SK-N-SH (cell line): ENCODE results near the gene DCUN1D3.

Experiments used
- POLR2AphosphoS5 ChIP-seq: IDR thresholded peaks from 2 replicates; pipeline ENCODE4 v1.6.1; 2012; ENCODE audit warnings: low read depth, low read length
- SIN3A ChIP-seq: IDR thresholded peaks from 2 replicates; pipeline ENCODE4 v1.6.1; 2012; ENCODE audit warnings: low read depth, mild to moderate bottlenecking, low read length, moderate library complexity, borderline replicate concordance
- TF ChIP-seq, protein P1 (sequence below): fragments of 200-600 bp; sonication (generic); IDR thresholded peaks from 2 replicates; pipeline ENCODE4 v1.6.1; 2017; ENCODE audit warnings: antibody characterized with exemption, mild to moderate bottlenecking, moderate library complexity
- TF ChIP-seq, protein P2 (sequence below): IDR thresholded peaks from 2 replicates; pipeline ENCODE4 v1.4.0; 2012; ENCODE audit warnings: low read depth, borderline replicate concordance
- TF ChIP-seq, protein P3 (sequence below): IDR thresholded peaks from 2 replicates; pipeline ENCODE4 v1.4.0; 2012; ENCODE audit warnings: low read depth

DNA sequence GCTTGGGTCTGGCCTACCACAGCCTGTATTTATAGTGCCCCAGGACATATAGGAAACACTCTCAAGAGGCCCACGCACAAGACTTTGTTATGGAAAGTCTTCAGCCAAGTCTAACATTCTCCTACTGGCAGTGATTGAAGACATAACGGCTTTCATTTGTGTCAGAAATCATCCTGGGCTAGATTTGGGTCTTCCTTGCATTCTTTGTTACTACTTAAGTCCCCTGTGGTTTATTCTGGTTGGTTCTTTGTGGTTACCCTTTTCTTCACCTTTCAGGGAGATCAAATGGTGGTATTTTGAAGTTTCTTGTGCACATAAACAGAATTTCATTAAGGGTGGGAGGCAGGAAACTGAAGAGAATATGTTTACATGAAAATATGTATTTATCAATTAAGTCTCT lies 56.1 kb downstream of the DCUN1D3 start:
- TF ChIP-seq, protein P1, sequence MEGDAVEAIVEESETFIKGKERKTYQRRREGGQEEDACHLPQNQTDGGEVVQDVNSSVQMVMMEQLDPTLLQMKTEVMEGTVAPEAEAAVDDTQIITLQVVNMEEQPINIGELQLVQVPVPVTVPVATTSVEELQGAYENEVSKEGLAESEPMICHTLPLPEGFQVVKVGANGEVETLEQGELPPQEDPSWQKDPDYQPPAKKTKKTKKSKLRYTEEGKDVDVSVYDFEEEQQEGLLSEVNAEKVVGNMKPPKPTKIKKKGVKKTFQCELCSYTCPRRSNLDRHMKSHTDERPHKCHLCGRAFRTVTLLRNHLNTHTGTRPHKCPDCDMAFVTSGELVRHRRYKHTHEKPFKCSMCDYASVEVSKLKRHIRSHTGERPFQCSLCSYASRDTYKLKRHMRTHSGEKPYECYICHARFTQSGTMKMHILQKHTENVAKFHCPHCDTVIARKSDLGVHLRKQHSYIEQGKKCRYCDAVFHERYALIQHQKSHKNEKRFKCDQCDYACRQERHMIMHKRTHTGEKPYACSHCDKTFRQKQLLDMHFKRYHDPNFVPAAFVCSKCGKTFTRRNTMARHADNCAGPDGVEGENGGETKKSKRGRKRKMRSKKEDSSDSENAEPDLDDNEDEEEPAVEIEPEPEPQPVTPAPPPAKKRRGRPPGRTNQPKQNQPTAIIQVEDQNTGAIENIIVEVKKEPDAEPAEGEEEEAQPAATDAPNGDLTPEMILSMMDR: no peak
- TF ChIP-seq SIN3A (no peak), POLR2AphosphoS5 (no peak)
- TF ChIP-seq, protein P2, sequence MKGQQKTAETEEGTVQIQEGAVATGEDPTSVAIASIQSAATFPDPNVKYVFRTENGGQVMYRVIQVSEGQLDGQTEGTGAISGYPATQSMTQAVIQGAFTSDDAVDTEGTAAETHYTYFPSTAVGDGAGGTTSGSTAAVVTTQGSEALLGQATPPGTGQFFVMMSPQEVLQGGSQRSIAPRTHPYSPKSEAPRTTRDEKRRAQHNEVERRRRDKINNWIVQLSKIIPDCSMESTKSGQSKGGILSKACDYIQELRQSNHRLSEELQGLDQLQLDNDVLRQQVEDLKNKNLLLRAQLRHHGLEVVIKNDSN: no peak
- TF ChIP-seq, protein P3, sequence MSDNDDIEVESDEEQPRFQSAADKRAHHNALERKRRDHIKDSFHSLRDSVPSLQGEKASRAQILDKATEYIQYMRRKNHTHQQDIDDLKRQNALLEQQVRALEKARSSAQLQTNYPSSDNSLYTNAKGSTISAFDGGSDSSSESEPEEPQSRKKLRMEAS: no peak
